Gastroesophageal sphincter (tissue), 4 donors: ENCODE measurements around the gene NCK2. TPM values are rescaled to one million over a fixed set of nuclear protein-coding genes. Genes with fewer than 3 reads are reported as not detected.

Source experiments
- ATAC-seq: fragments of 150-250 bp; one replicate; pipeline ENCODE4 v1.9.1; 2016; ENCODE audit warnings: mild to moderate bottlenecking, moderate library complexity
- H3K27ac ChIP-seq, 4 donors: fragments of 200-600 bp; sonication (generic) in 3 of 4; 1 replicate in 3 of 4; 2 replicates in 1 of 4; pipeline ENCODE4 v1.5.1; 2016 to 2019
- H3K27me3 ChIP-seq: fragments of 200-600 bp; sonication (generic); one replicate; pipeline ENCODE4 v1.5.1; 2019
- H3K36me3 ChIP-seq, 2 donors: fragments of 200-600 bp; sonication (generic); one replicate each; pipeline ENCODE4 v1.5.1; 2019; ENCODE audit warnings: control low read depth in 1 of 2
- H3K4me1 ChIP-seq, 3 donors: fragments of 200-600 bp; sonication (generic); 1 replicate in 2 of 3; 2 replicates in 1 of 3; pipeline ENCODE4 v1.5.1; 2016 to 2019; ENCODE audit warnings: control low read depth in 2 of 3
- H3K4me3 ChIP-seq, 2 donors: fragments of 200-600 bp; sonication (generic); one replicate each; pipeline ENCODE4 v1.5.1; 2019; ENCODE audit warnings: mild to moderate bottlenecking in 1 of 2, moderate library complexity in 1 of 2
- H3K9me3 ChIP-seq, 3 donors: fragments of 200-600 bp; sonication (generic); one replicate each; pipeline ENCODE4 v1.5.1; 2017 to 2019; ENCODE audit warnings: control low read depth in 2 of 3
- EP300 ChIP-seq: sonication (generic); formaldehyde crosslinking; IDR thresholded peaks from one replicate; pipeline ENCODE4 v1.6.1; 2017; ENCODE audit warnings: antibody characterized with exemption, mild to moderate bottlenecking
- POLR2A ChIP-seq, 2 donors: fragments of 450-650 bp; IDR thresholded peaks; one replicate each; pipeline ENCODE4 v1.6.1; 2017; ENCODE audit warnings: antibody characterized with exemption in 2 of 2, mild to moderate bottlenecking in 2 of 2, moderate library complexity in 1 of 2
- POLR2AphosphoS5 ChIP-seq: sonication (generic); formaldehyde crosslinking; IDR thresholded peaks from one replicate; pipeline ENCODE4 v1.6.1; 2017; ENCODE audit warnings: antibody characterized with exemption
- WGBS, 2 donors: methylation state at CpG; one replicate each; pipeline ENCODE4 v1.1.5; 2018; ENCODE audit warnings: low coverage in 1 of 2; 5-methylcytosine and 5-hydroxymethylcytosine counted together
- total RNA-seq, 4 donors: library from RNA; depleted of rRNA; stranded (reverse); fragments of >200 nt; gene quantifications; one replicate each; pipeline ENCODE4 v1.1.0, GENCODE V29; 2016
- TF ChIP-seq, protein P1 (sequence below), 4 experiments: fragments of 200-600 bp in 2 of 4; fragments of 450-650 bp in 2 of 4; sonication (generic) in 1 of 4; IDR thresholded peaks; one replicate each; pipeline ENCODE4 v1.5.1; 2017 to 2019; ENCODE audit warnings: antibody characterized with exemption in 4 of 4, mild to moderate bottlenecking in 2 of 4, moderate library complexity in 2 of 4

The NCK2 gene
- total RNA-seq, 4 donors from 2014 or later, result 63.0 to 131 (median 89.5) TPM

DNA sequence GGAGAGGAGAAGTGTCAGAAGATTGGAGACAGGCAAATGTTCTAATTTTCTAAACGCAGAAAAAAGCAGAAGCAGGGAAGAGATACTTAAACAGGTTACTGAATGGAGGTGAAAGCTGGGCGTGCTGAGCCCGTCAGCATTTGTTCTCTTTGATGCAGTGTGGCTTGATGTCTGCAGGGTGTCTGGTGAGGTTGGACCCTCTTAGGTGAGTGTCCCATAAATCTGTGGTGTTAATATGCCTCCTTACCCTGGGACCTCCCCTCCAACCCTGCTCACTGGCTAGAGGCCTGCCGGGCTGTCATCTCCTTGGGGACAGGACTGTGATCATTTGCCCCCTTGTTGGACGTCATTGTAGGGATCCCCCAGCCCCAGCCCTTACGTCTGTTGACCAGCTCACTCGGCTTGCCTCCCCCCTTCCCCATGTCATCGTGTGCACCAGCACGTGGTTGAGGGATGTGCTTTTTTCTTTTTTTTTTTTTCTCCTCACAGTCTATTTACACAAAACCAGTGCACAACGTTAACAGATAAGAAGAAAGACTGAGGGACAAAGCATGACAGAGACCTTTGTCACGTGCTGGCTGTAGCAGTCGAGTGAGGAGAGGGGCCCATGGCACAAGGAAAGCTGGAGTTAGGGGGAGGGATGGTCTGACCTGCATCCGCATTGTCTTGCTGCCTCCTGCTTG lies 56.4 kb downstream of the NCK2 start:
- H3K4me1 ChIP-seq, result peaks cover 6 to 90% (median 21%) of the 10 kb centered on the region in 3 donors

DNA sequence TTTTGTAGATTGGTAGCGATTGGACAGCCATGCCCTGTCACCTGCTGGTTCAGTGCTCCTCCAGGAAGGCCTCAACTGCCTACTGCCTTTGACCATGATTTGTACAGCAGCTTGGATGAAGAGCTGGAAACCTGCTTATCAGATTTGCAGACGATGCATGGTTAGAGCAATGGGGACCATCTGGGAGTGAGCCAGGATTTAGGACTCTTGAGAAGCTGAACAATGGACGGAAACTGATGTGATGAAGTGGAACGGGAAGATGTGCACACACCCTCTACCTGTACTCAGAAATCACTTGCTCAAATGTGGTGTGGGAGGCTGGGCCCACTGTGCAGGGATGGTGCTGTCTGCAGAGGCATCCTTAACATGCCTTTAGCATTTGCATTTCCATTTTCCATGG lies 57.2 kb downstream of the NCK2 start:
- Histone ChIP-seq H3K27ac (no peak overlapping the region), H3K4me3 (no peak overlapping the region), H3K4me1 (peaks cover 5 to 85% (median 13%) of the 10 kb centered on the region in 3 donors), H3K36me3 (no peaks in the 10 kb centered on the region), H3K9me3 (no peaks in the 10 kb centered on the region), H3K27me3 (no peaks in the 10 kb centered on the region)
- ATAC-seq, result no peak
- 88 to 94% methylated on average over 2 to 3 of the region's 4 CpGs for WGBS, 2 donors
- no peak for TF ChIP-seq POLR2AphosphoS5
- no peak for TF ChIP-seq EP300
- TF ChIP-seq, protein P1, sequence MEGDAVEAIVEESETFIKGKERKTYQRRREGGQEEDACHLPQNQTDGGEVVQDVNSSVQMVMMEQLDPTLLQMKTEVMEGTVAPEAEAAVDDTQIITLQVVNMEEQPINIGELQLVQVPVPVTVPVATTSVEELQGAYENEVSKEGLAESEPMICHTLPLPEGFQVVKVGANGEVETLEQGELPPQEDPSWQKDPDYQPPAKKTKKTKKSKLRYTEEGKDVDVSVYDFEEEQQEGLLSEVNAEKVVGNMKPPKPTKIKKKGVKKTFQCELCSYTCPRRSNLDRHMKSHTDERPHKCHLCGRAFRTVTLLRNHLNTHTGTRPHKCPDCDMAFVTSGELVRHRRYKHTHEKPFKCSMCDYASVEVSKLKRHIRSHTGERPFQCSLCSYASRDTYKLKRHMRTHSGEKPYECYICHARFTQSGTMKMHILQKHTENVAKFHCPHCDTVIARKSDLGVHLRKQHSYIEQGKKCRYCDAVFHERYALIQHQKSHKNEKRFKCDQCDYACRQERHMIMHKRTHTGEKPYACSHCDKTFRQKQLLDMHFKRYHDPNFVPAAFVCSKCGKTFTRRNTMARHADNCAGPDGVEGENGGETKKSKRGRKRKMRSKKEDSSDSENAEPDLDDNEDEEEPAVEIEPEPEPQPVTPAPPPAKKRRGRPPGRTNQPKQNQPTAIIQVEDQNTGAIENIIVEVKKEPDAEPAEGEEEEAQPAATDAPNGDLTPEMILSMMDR (IDR thresholded peaks at IDR 0.05), result no peak
- TF ChIP-seq POLR2A (IDR thresholded peaks at IDR 0.05), result no peak

More for the DNA sequence above, 56.4 kb downstream of the NCK2 start:
- Histone ChIP-seq H3K27ac (no peak overlapping the region), H3K4me3 (no peak overlapping the region), H3K36me3 (no peaks in the 10 kb centered on the region), H3K9me3 (no peaks in the 10 kb centered on the region), H3K27me3 (no peaks in the 10 kb centered on the region)
- 74 to 93% methylated on average over 4 to 12 of the region's 13 CpGs for WGBS, 2 donors
- ATAC-seq, result no peak
- TF ChIP-seq POLR2A (IDR thresholded peaks at IDR 0.05), result no peak
- TF ChIP-seq POLR2AphosphoS5, result no peak
- TF ChIP-seq EP300, result no peak
- TF ChIP-seq, protein P1 (IDR thresholded peaks at IDR 0.05), result no peak

DNA sequence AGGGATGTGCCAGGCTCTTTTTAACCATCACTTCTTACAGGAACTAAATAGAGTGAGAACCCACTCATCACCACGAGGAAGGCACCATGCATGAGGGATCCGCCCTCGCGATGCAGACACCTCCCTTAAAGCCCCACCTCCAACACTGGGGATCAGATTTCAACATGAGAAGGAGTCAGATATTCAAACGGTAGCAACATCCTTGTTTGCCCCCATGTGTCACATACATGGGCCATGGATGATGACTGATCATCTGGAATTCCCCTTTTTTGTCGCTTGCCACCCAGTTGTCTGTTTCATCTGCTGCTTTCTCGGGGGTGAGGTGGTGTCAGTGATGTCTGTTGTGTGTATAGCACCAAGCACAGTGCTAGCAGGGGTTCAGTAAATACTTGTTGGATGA lies 57.9 kb downstream of the NCK2 start:
- H3K36me3 ChIP-seq, result no peaks in the 10 kb centered on the region
- H3K4me1 ChIP-seq, result peaks cover 4 to 84% (median 8%) of the 10 kb centered on the region in 3 donors
- H3K27me3 ChIP-seq, result no peaks in the 10 kb centered on the region
- H3K27ac ChIP-seq, result no peak overlapping the region
- WGBS, 2 donors, result 62 to 67% methylated on average over 6 to 7 of the region's 7 CpGs
- ATAC-seq, result no peak
- TF ChIP-seq POLR2AphosphoS5, result no peak
- TF ChIP-seq POLR2A (IDR thresholded peaks at IDR 0.05), result no peak
- TF ChIP-seq EP300, result no peak
- TF ChIP-seq, protein P1 (IDR thresholded peaks at IDR 0.05), result no peak
- no peak overlapping the region for H3K4me3 ChIP-seq
- H3K9me3 ChIP-seq, result no peaks in the 10 kb centered on the region

DNA sequence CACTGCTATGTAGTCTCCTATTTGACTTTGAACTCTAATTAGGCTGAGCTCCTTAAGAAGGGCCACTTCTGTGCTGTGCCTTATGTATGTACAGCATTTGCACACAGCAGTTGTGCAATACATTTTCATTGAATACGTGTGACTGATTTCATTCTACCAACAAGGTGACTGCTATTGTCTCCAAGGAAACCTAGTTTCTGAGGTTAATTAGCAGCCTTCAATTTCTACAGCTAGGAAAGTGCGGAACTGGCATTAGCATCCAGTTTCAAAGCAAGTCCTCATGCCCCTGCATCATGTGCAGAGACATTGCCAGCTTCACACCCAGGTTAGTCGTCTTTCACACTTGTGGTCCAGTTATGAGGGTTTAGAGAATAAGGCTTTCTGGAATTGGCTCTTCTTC lies 58.6 kb downstream of the NCK2 start:
- no peak for ATAC-seq
- H3K4me3 ChIP-seq, result no peak overlapping the region
- H3K4me1 ChIP-seq, result peaks cover 0 to 83% (median 3%) of the 10 kb centered on the region in 3 donors
- WGBS, 2 donors, result 80 to 81% methylated on average over 1 to 3 of the region's 3 CpGs
- H3K27ac ChIP-seq, result no peak overlapping the region
- TF ChIP-seq EP300 (no peak), POLR2A (IDR thresholded peaks at IDR 0.05) (no peak), POLR2AphosphoS5 (no peak)
- TF ChIP-seq, protein P1 (IDR thresholded peaks at IDR 0.05), result no peak
- no peaks in the 10 kb centered on the region for H3K9me3 ChIP-seq
- H3K36me3 ChIP-seq, result no peaks in the 10 kb centered on the region
- H3K27me3 ChIP-seq, result no peaks in the 10 kb centered on the region

DNA sequence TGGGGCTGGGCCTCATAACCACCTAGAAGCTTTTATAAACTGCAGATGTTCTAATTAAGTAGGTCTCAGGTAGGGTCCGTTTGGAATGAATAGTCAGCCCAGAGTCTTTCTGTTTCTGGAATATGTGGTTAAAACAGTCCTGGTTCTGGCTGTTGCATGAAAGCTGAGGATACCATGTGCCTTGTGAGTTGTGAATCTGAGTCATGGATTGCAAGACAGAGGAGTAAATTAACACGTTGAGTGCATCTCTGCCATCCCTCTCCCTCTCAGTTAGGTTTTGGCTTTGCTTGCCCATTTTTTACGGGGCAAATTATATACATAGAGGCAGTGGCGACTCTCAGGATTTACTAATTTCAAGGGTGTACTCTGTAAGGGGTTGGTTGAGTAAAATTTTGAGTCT lies 59.1 kb downstream of the NCK2 start:
- Histone ChIP-seq H3K4me3 (no peak overlapping the region), H3K9me3 (no peaks in the 10 kb centered on the region), H3K27ac (no peak overlapping the region), H3K27me3 (no peaks in the 10 kb centered on the region), H3K4me1 (peaks cover 0 to 82% (median 0%) of the 10 kb centered on the region in 3 donors), H3K36me3 (no peaks in the 10 kb centered on the region)
- no peak for ATAC-seq
- TF ChIP-seq POLR2A (IDR thresholded peaks at IDR 0.05) (no peak), EP300 (no peak), POLR2AphosphoS5 (no peak)
- TF ChIP-seq, protein P1 (IDR thresholded peaks at IDR 0.05), result no peak
- 74 to 83% methylated on average over 3 to 4 of the region's 4 CpGs for WGBS, 2 donors
